Measurements from ENCODE around the gene ADRB1. TPM values are rescaled to one million over a fixed set of nuclear protein-coding genes. Genes with fewer than 3 reads are reported as not detected.
A peak's percentile ranks its signal among the peaks of the same experiment; 100 is the strongest.

The ADRB1 gene
- total RNA-seq, 1 donor from 2014 or later = 35.6 TPM

GRCh38 chr10:114026189-114027040 lies 17.3 kb upstream of the ADRB1 start:
- H3K4me3 ChIP-seq = no peak overlapping the region
- H3K27ac ChIP-seq = peak overlapping the region; percentile 78
- intact Hi-C loops (cut with DNase I) = no loop called here
- TF ChIP-seq CTCF (IDR thresholded peaks at IDR 0.05) = no peak
- ATAC-seq (peak; percentile 61 to 85), DNase-seq (peak; percentile 59)
- peaks cover 34% of the 10 kb centered on the region for H3K4me1 ChIP-seq
- no peaks in the 10 kb centered on the region for H3K27me3 ChIP-seq (ENCODE audit: low read depth)
- no peaks in the 10 kb centered on the region for H3K36me3 ChIP-seq
- no peaks in the 10 kb centered on the region for H3K9me3 ChIP-seq

GRCh38 chr10:114027041-114027394 lies 16.6 kb upstream of the ADRB1 start:
- Histone ChIP-seq H3K27me3 (ENCODE audit: low read depth) (no peaks in the 10 kb centered on the region), H3K36me3 (no peaks in the 10 kb centered on the region), H3K4me3 (no peak overlapping the region), H3K9me3 (no peaks in the 10 kb centered on the region), H3K27ac (peak overlapping the region; percentile 78), H3K4me1 (peaks cover 34% of the 10 kb centered on the region)
- TF ChIP-seq CTCF (IDR thresholded peaks at IDR 0.05) = no peak
- DNase-seq = no peak
- ATAC-seq = peak in 1 of 2 donors; percentile 9
- intact Hi-C loops (cut with DNase I) = no loop called here

- no peaks in the 10 kb centered on the region for H3K36me3 ChIP-seq
- no peak overlapping the region for H3K27ac ChIP-seq
- no peak for ATAC-seq
- H3K4me1 ChIP-seq = peaks cover 34% of the 10 kb centered on the region
- no peak for DNase-seq
- intact Hi-C loops (cut with DNase I) = no loop called here
- no peak overlapping the region for H3K4me3 ChIP-seq
- no peaks in the 10 kb centered on the region for H3K9me3 ChIP-seq
- TF ChIP-seq CTCF (IDR thresholded peaks at IDR 0.05) = no peak
- H3K27me3 ChIP-seq (ENCODE audit: low read depth) = no peaks in the 10 kb centered on the region
Observed at GRCh38 chr10:114027951-114028350, 15.7 kb upstream of the ADRB1 start.

GRCh38 chr10:114028425-114028824 lies 15.2 kb upstream of the ADRB1 start:
- Histone ChIP-seq H3K4me3 (no peak overlapping the region), H3K4me1 (peaks cover 34% of the 10 kb centered on the region), H3K27ac (no peak overlapping the region), H3K36me3 (no peaks in the 10 kb centered on the region), H3K27me3 (ENCODE audit: low read depth) (no peaks in the 10 kb centered on the region), H3K9me3 (no peaks in the 10 kb centered on the region)
- no peak for ATAC-seq
- intact Hi-C loops (cut with DNase I) = no loop called here
- no peak for DNase-seq
- TF ChIP-seq CTCF (IDR thresholded peaks at IDR 0.05) = no peak

GRCh38 chr10:114029655-114030054 lies 14.0 kb upstream of the ADRB1 start:
- no peak for ATAC-seq
- Histone ChIP-seq H3K36me3 (no peaks in the 10 kb centered on the region), H3K4me3 (no peak overlapping the region), H3K27me3 (ENCODE audit: low read depth) (no peaks in the 10 kb centered on the region), H3K9me3 (no peaks in the 10 kb centered on the region), H3K4me1 (peaks cover 24% of the 10 kb centered on the region), H3K27ac (no peak overlapping the region)
- intact Hi-C loops (cut with DNase I) = no loop called here
- no peak for DNase-seq
- TF ChIP-seq CTCF (IDR thresholded peaks at IDR 0.05) = no peak
